Uterus (tissue), 4 donors: ENCODE measurements around the gene PIP. TPM values are rescaled to one million over a fixed set of nuclear protein-coding genes. Genes with fewer than 3 reads are reported as not detected.
"Not testable (repeated sequence)": the region's sequence is repeated elsewhere in the genome, so short reads cannot be mapped to it uniquely, and the experiment has no call there.

Experiments
- DNase-seq, 2 donors: peaks; one replicate each; pipeline ENCODE4 v3.0.0-alpha.2; 2019 to 2020
- H3K27ac ChIP-seq, 2 donors: fragments of 200-600 bp; sonication (generic); 1 replicate in 1 of 2; 2 replicates in 1 of 2; pipeline ENCODE4 v1.5.1; 2016 to 2018
- H3K27me3 ChIP-seq, 2 donors: fragments of 200-600 bp; sonication (generic); one replicate each; pipeline ENCODE4 v1.5.1; 2018 to 2019; ENCODE audit warnings: control low read depth in 1 of 2
- H3K36me3 ChIP-seq, 2 donors: fragments of 200-600 bp; sonication (generic); one replicate each; pipeline ENCODE4 v1.5.1; 2019; ENCODE audit warnings: control low read depth in 1 of 2
- H3K4me1 ChIP-seq, 2 donors: fragments of 200-600 bp; sonication (generic); one replicate each; pipeline ENCODE4 v1.5.1; 2018 to 2019; ENCODE audit warnings: control low read depth in 1 of 2
- H3K4me3 ChIP-seq, 2 donors: fragments of 200-600 bp; sonication (generic); 1 replicate in 1 of 2; 2 replicates in 1 of 2; pipeline ENCODE4 v1.5.1; 2018 to 2019; ENCODE audit warnings: mild to moderate bottlenecking in 1 of 2
- H3K9me3 ChIP-seq, 2 donors: fragments of 200-600 bp; sonication (generic); one replicate each; pipeline ENCODE4 v1.5.1; 2019; ENCODE audit warnings: control low read depth in 1 of 2
- CTCF ChIP-seq, 4 experiments: fragments of 200-600 bp in 2 of 4; fragments of 450-650 bp in 2 of 4; sonication (generic) in 2 of 4; IDR thresholded peaks; one replicate each; pipeline ENCODE4 v1.5.1; 2016 to 2019; ENCODE audit warnings: antibody characterized with exemption in 4 of 4, mild to moderate bottlenecking in 2 of 4, moderate library complexity in 1 of 4
- POLR2A ChIP-seq, 2 donors: fragments of 450-650 bp; IDR thresholded peaks; one replicate each; pipeline ENCODE4 v1.6.1; 2016; ENCODE audit warnings: antibody characterized with exemption in 2 of 2, mild to moderate bottlenecking in 1 of 2, moderate library complexity in 1 of 2
- intact Hi-C: fragments of 100-400 bp; cut with DNase I; formaldehyde crosslinking; loops from one replicate; pipeline ENCODE4 v1.15.1; 2023; ENCODE audit warnings: low total_unique reads
- total RNA-seq, 4 donors: library from RNA; depleted of rRNA in 3 of 4; stranded (reverse); fragments of >200 nt in 3 of 4; gene quantifications; one replicate each; pipeline versions ENCODE4 v1.1.0 to v1.2.4, GENCODE V29; 2014 to 2023
- donor health status: DM: yes; HTN: yes; CAD: no.

PIP gene
- total RNA-seq, 4 donors from 2014 or later: not detected

- H3K9me3 ChIP-seq: no peaks in the 10 kb centered on the region
- no peaks in the 10 kb centered on the region for H3K4me1 ChIP-seq
- no peaks in the 10 kb centered on the region for H3K27me3 ChIP-seq
- no peak overlapping the region for H3K4me3 ChIP-seq
- intact Hi-C loops: no loop called here
- no peak for DNase-seq
- H3K36me3 ChIP-seq: no peaks in the 10 kb centered on the region
- no peak for TF ChIP-seq POLR2A (IDR thresholded peaks at IDR 0.05)
- no peak for TF ChIP-seq CTCF (IDR thresholded peaks at IDR 0.05)
- no peak overlapping the region for H3K27ac ChIP-seq
Observed at GRCh38 chr7:143148651-143149050, 16.8 kb downstream of the PIP start.

GRCh38 chr7:143150696-143151095 is 18.8 kb downstream of the PIP start:
- H3K27ac ChIP-seq, H3K36me3 ChIP-seq, H3K4me3 ChIP-seq, intact Hi-C loops, DNase-seq, H3K9me3 ChIP-seq, H3K4me1 ChIP-seq, H3K27me3 ChIP-seq: not testable (repeated sequence)

GRCh38 chr7:143158617-143159016 is 26.7 kb downstream of the PIP start:
- DNase-seq, H3K4me1 ChIP-seq, H3K4me3 ChIP-seq, H3K36me3 ChIP-seq, H3K27ac ChIP-seq, intact Hi-C loops, H3K9me3 ChIP-seq, H3K27me3 ChIP-seq: not testable (repeated sequence)

GRCh38 chr7:143171697-143172096 is 39.8 kb downstream of the PIP start:
- no peak overlapping the region for H3K27ac ChIP-seq
- H3K9me3 ChIP-seq: no peaks in the 10 kb centered on the region
- TF ChIP-seq CTCF (IDR thresholded peaks at IDR 0.05) (no peak), POLR2A (IDR thresholded peaks at IDR 0.05) (no peak)
- no peaks in the 10 kb centered on the region for H3K36me3 ChIP-seq
- no peaks in the 10 kb centered on the region for H3K27me3 ChIP-seq
- DNase-seq: no peak
- no peak overlapping the region for H3K4me3 ChIP-seq
- no peaks in the 10 kb centered on the region for H3K4me1 ChIP-seq
- intact Hi-C loops: no loop called here

- H3K27ac ChIP-seq: no peak overlapping the region
- peak overlapping the region in 1 of 2 donors; percentile 13 for H3K4me3 ChIP-seq
- no peaks in the 10 kb centered on the region for H3K9me3 ChIP-seq
- DNase-seq: peak in 1 of 2 donors; percentile 23
- no peaks in the 10 kb centered on the region for H3K4me1 ChIP-seq
- intact Hi-C loops: no loop called here
- TF ChIP-seq POLR2A (IDR thresholded peaks at IDR 0.05): no peak
- no peak for TF ChIP-seq CTCF (IDR thresholded peaks at IDR 0.05)
- no peaks in the 10 kb centered on the region for H3K36me3 ChIP-seq
- no peaks in the 10 kb centered on the region for H3K27me3 ChIP-seq
Observed at GRCh38 chr7:143172354-143172753, 40.5 kb downstream of the PIP start.

GRCh38 chr7:143176128-143176527 is 44.3 kb downstream of the PIP start:
- intact Hi-C loops: no loop called here
- Histone ChIP-seq H3K4me3 (no peak overlapping the region), H3K27ac (no peak overlapping the region), H3K4me1 (no peaks in the 10 kb centered on the region), H3K9me3 (no peaks in the 10 kb centered on the region), H3K27me3 (no peaks in the 10 kb centered on the region), H3K36me3 (no peaks in the 10 kb centered on the region)
- no peak for DNase-seq
- TF ChIP-seq POLR2A (IDR thresholded peaks at IDR 0.05): no peak
- no peak for TF ChIP-seq CTCF (IDR thresholded peaks at IDR 0.05)
